K562 (cell line): Measurements from ENCODE around the gene FRMD4A. TPM values are rescaled to one million over a fixed set of nuclear protein-coding genes. Genes with fewer than 3 reads are reported as not detected.

Source experiments
- BRD9 ChIP-seq: fragments of 450-650 bp; IDR thresholded peaks from 2 replicates; pipeline ENCODE4 v1.6.1; 2018; ENCODE audit warnings: low read depth; ENCODE audit not compliant: partially characterized antibody
- CHD2 ChIP-seq: IDR thresholded peaks from 2 replicates; pipeline ENCODE4 v1.6.1; 2011; ENCODE audit warnings: low read depth, low read length
- KLF1 ChIP-seq: fragments of 450-650 bp; IDR thresholded peaks from 2 replicates; pipeline ENCODE4 v1.6.1; 2016; ENCODE audit warnings: missing genetic modification characterization, missing compliant biosample characterization
- MEIS2 ChIP-seq: fragments of 450-650 bp; IDR thresholded peaks from 2 replicates; pipeline ENCODE4 v1.6.1; 2014; ENCODE audit warnings: mild to moderate bottlenecking; ENCODE audit not compliant: partially characterized antibody
- PPARD ChIP-seq: fragments of 250-450 bp; sonication (Bioruptor Pico); IDR thresholded peaks from 2 replicates; pipeline ENCODE4 v1.8.0; 2022; ENCODE audit warnings: inconsistent platforms, mild to moderate bottlenecking, moderate library complexity
- SMAD4 ChIP-seq: fragments of 250-450 bp; sonication (Bioruptor Pico); conservative IDR thresholded peaks from 2 replicates; pipeline ENCODE4 v1.8.0; 2021; ENCODE audit warnings: inconsistent platforms, mild to moderate bottlenecking, moderate library complexity
- SPI1 ChIP-seq: IDR thresholded peaks from 2 replicates; pipeline ENCODE4 v1.6.1; 2011; ENCODE audit warnings: low read depth, low read length, control low read depth, borderline replicate concordance
- SREBF1 ChIP-seq: fragments of 150-350 bp; IDR thresholded peaks from 2 replicates; pipeline ENCODE4 v1.6.1; 2014; ENCODE audit warnings: antibody characterized with exemption, low read depth, low read length, borderline replicate concordance
- TRIM24 ChIP-seq, 2 experiments: fragments of 450-650 bp; IDR thresholded peaks; 2 replicates each; pipeline ENCODE4 v1.6.1; 2016
- polyA plus RNA-seq, 8 experiments: library from polyadenylated mRNA; depleted of rRNA in 4 of 8; stranded (reverse) in 5 of 8; unstranded in 3 of 8; fragments of >200 nt; fragmentation: Nextera tagmentation in 2 of 8; fragmentation: Illumina TruSeq in 1 of 8; extraction: Ambion mirVana in 2 of 8; extraction: Trizol in 1 of 8; gene quantifications; 2 replicates each; pipeline versions ENCODE4 v1.2.1 to v1.2.3, GENCODE V29; 2011 to 2014; ENCODE audit warnings: inconsistent platforms in 1 of 8, missing spikeins in 1 of 8
- total RNA-seq, 7 experiments: library from RNA; depleted of rRNA in 6 of 7; stranded (reverse); fragments of >200 nt in 6 of 7; fragmentation: Illumina TruSeq in 2 of 7; extraction: Trizol in 2 of 7; gene quantifications; 2 replicates each; pipeline versions ENCODE4 v1.2.1 to v1.2.3, GENCODE V29; 2011 to 2021; ENCODE audit warnings: low replicate concordance in 1 of 7
- TF ChIP-seq, protein P1 (sequence below): fragments of 200-600 bp; sonication (generic); IDR thresholded peaks from one replicate; pipeline ENCODE4 v1.6.1; 2012; ENCODE audit warnings: mild to moderate bottlenecking, low read depth, low read length, inconsistent platforms
- TF ChIP-seq, protein P2 (sequence below): sonication (generic); formaldehyde crosslinking; IDR thresholded peaks from 2 replicates; pipeline ENCODE4 v1.8.0; 2022; ENCODE audit warnings: mild to moderate bottlenecking, missing genetic modification reagents, borderline replicate concordance
- TF ChIP-seq, protein P3 (sequence below): fragments of 250-450 bp; sonication (Bioruptor Pico); IDR thresholded peaks from 2 replicates; pipeline ENCODE4 v1.8.0; 2022; ENCODE audit warnings: inconsistent platforms

The FRMD4A gene
- total and polyA plus RNA-seq, 9 of the 15 experiments (the other 6 are each of a cell fraction or from before 2014, with no cell fraction given): 0.80 to 5.2 (median 3.0) TPM

DNA sequence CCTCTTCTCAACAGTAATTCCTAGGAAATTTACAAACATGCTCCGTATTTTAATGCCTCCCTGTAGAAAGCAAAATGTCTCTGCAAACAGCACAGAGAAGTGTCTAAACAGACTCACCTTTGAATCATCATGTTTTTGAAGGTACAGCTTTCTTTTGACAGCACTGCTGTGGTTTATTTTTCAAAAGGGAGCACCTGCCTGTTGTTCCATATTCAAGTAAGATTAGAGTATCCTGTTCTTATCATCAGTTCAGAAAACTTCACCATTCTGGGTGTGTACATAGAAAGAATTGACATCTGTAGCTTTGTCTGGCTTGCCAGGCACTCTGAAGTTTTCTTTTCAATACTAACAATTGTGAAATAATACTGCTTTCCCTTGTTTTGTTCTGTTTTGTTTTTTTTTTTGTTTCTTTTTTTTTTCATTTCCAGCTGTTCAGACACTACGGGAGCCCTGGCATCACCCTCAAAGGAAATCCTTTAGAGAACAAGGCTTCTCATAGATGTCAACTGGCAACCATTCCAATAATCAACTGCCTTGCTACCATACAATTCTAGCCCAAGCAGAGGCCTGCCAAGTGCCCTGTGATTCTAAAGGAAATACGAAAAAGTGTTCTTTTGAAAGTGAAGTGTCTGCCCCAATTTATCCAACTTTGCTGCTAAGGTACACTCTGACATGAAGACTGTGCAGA, 468.0 kb downstream of the FRMD4A start (continued):
- TF ChIP-seq, protein P1, sequence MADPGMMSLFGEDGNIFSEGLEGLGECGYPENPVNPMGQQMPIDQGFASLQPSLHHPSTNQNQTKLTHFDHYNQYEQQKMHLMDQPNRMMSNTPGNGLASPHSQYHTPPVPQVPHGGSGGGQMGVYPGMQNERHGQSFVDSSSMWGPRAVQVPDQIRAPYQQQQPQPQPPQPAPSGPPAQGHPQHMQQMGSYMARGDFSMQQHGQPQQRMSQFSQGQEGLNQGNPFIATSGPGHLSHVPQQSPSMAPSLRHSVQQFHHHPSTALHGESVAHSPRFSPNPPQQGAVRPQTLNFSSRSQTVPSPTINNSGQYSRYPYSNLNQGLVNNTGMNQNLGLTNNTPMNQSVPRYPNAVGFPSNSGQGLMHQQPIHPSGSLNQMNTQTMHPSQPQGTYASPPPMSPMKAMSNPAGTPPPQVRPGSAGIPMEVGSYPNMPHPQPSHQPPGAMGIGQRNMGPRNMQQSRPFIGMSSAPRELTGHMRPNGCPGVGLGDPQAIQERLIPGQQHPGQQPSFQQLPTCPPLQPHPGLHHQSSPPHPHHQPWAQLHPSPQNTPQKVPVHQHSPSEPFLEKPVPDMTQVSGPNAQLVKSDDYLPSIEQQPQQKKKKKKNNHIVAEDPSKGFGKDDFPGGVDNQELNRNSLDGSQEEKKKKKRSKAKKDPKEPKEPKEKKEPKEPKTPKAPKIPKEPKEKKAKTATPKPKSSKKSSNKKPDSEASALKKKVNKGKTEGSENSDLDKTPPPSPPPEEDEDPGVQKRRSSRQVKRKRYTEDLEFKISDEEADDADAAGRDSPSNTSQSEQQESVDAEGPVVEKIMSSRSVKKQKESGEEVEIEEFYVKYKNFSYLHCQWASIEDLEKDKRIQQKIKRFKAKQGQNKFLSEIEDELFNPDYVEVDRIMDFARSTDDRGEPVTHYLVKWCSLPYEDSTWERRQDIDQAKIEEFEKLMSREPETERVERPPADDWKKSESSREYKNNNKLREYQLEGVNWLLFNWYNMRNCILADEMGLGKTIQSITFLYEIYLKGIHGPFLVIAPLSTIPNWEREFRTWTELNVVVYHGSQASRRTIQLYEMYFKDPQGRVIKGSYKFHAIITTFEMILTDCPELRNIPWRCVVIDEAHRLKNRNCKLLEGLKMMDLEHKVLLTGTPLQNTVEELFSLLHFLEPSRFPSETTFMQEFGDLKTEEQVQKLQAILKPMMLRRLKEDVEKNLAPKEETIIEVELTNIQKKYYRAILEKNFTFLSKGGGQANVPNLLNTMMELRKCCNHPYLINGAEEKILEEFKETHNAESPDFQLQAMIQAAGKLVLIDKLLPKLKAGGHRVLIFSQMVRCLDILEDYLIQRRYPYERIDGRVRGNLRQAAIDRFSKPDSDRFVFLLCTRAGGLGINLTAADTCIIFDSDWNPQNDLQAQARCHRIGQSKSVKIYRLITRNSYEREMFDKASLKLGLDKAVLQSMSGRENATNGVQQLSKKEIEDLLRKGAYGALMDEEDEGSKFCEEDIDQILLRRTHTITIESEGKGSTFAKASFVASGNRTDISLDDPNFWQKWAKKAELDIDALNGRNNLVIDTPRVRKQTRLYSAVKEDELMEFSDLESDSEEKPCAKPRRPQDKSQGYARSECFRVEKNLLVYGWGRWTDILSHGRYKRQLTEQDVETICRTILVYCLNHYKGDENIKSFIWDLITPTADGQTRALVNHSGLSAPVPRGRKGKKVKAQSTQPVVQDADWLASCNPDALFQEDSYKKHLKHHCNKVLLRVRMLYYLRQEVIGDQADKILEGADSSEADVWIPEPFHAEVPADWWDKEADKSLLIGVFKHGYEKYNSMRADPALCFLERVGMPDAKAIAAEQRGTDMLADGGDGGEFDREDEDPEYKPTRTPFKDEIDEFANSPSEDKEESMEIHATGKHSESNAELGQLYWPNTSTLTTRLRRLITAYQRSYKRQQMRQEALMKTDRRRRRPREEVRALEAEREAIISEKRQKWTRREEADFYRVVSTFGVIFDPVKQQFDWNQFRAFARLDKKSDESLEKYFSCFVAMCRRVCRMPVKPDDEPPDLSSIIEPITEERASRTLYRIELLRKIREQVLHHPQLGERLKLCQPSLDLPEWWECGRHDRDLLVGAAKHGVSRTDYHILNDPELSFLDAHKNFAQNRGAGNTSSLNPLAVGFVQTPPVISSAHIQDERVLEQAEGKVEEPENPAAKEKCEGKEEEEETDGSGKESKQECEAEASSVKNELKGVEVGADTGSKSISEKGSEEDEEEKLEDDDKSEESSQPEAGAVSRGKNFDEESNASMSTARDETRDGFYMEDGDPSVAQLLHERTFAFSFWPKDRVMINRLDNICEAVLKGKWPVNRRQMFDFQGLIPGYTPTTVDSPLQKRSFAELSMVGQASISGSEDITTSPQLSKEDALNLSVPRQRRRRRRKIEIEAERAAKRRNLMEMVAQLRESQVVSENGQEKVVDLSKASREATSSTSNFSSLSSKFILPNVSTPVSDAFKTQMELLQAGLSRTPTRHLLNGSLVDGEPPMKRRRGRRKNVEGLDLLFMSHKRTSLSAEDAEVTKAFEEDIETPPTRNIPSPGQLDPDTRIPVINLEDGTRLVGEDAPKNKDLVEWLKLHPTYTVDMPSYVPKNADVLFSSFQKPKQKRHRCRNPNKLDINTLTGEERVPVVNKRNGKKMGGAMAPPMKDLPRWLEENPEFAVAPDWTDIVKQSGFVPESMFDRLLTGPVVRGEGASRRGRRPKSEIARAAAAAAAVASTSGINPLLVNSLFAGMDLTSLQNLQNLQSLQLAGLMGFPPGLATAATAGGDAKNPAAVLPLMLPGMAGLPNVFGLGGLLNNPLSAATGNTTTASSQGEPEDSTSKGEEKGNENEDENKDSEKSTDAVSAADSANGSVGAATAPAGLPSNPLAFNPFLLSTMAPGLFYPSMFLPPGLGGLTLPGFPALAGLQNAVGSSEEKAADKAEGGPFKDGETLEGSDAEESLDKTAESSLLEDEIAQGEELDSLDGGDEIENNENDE: no peak
- TF ChIP-seq KLF1 (tag) (no peak), TRIM24 (IDR thresholded peaks at IDR 0.05) (no peak), SMAD4 (CRISPR knock-in tag) (no peak), PPARD (no peak), SREBF1 (no peak), MEIS2 (no peak), BRD9 (no peak), SPI1 (no peak), CHD2 (no peak)
- TF ChIP-seq, protein P2, sequence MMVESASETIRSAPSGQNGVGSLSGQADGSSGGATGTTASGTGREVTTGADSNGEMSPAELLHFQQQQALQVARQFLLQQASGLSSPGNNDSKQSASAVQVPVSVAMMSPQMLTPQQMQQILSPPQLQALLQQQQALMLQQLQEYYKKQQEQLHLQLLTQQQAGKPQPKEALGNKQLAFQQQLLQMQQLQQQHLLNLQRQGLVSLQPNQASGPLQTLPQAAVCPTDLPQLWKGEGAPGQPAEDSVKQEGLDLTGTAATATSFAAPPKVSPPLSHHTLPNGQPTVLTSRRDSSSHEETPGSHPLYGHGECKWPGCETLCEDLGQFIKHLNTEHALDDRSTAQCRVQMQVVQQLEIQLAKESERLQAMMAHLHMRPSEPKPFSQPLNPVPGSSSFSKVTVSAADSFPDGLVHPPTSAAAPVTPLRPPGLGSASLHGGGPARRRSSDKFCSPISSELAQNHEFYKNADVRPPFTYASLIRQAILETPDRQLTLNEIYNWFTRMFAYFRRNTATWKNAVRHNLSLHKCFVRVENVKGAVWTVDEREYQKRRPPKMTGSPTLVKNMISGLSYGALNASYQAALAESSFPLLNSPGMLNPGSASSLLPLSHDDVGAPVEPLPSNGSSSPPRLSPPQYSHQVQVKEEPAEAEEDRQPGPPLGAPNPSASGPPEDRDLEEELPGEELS (CRISPR knock-in tag): no peak
- TF ChIP-seq, protein P3, sequence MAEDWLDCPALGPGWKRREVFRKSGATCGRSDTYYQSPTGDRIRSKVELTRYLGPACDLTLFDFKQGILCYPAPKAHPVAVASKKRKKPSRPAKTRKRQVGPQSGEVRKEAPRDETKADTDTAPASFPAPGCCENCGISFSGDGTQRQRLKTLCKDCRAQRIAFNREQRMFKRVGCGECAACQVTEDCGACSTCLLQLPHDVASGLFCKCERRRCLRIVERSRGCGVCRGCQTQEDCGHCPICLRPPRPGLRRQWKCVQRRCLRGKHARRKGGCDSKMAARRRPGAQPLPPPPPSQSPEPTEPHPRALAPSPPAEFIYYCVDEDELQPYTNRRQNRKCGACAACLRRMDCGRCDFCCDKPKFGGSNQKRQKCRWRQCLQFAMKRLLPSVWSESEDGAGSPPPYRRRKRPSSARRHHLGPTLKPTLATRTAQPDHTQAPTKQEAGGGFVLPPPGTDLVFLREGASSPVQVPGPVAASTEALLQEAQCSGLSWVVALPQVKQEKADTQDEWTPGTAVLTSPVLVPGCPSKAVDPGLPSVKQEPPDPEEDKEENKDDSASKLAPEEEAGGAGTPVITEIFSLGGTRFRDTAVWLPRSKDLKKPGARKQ (CRISPR knock-in tag): no peak
